HG02610 (cell line): ENCODE data around the gene TP53INP2.
"Not testable (repeated sequence)": the region's sequence is repeated elsewhere in the genome, so short reads cannot be mapped to it uniquely, and the experiment has no call there.

ENCODE experiments used
- ATAC-seq: cut with Tn5 transposase; IDR thresholded peaks from one replicate; pipeline ENCODE4 v1.9.1; 2021; ENCODE audit warnings: mild to moderate bottlenecking, moderate library complexity; ENCODE audit not compliant: unreplicated experiment

TP53INP2 gene

GRCh38 chr20:34705397-34706301 lies 1.5 kb downstream of the TP53INP2 start:
- ATAC-seq = no peak

- ATAC-seq = no peak
Observed at GRCh38 chr20:34706302-34706875, 2.2 kb downstream of the TP53INP2 start.

GRCh38 chr20:34706912-34707784 lies 3.0 kb downstream of the TP53INP2 start:
- no peak for ATAC-seq

GRCh38 chr20:34708621-34709043 lies 4.5 kb downstream of the TP53INP2 start:
- ATAC-seq = no peak

GRCh38 chr20:34709044-34709830 lies 5.1 kb downstream of the TP53INP2 start:
- peak; percentile 48 for ATAC-seq

GRCh38 chr20:34709831-34710567 lies 5.9 kb downstream of the TP53INP2 start:
- ATAC-seq = peak; percentile 18

GRCh38 chr20:34710568-34710839 lies 6.4 kb downstream of the TP53INP2 start:
- ATAC-seq = no peak

GRCh38 chr20:34710861-34711574 lies 6.9 kb downstream of the TP53INP2 start:
- no peak for ATAC-seq

GRCh38 chr20:34711813-34712430 lies 7.8 kb downstream of the TP53INP2 start:
- ATAC-seq = no peak

- ATAC-seq = no peak
Observed at GRCh38 chr20:34712525-34713192, 8.5 kb downstream of the TP53INP2 start.

- ATAC-seq = no peak
Observed at GRCh38 chr20:34713194-34713943, 9.2 kb downstream of the TP53INP2 start.

- not testable (repeated sequence) for ATAC-seq
Observed at GRCh38 chr20:34713944-34714515, 9.9 kb downstream of the TP53INP2 start.

- no peak for ATAC-seq
Observed at GRCh38 chr20:34715384-34715783, 11.2 kb downstream of the TP53INP2 start.

GRCh38 chr20:34716921-34717229 lies 12.7 kb downstream of the TP53INP2 start:
- ATAC-seq = no peak

GRCh38 chr20:34717230-34718095 lies 13.3 kb downstream of the TP53INP2 start:
- ATAC-seq = no peak

GRCh38 chr20:34719242-34720017 lies 15.3 kb downstream of the TP53INP2 start:
- peak; percentile 89 for ATAC-seq
